ENCODE results near the gene TTN.

Gene TTN

GRCh38 chr2:178479275-178479616 lies 328.0 kb downstream of the TTN start:
- H2AFZ ChIP-seq (ENCODE audit: low read depth): peak overlapping the region; percentile 99; the same call in 1 of the 2 replicates
- H3K4me2 ChIP-seq: peak overlapping the region; percentile 89
- peaks cover 22% of the 10 kb centered on the region; the same call in 1 of the 2 replicates for H3K79me2 ChIP-seq (ENCODE audit: insufficient read depth, low read depth)
- H3K36me3 ChIP-seq (ENCODE audit: insufficient read depth): no peaks in the 10 kb centered on the region
- H3K27ac ChIP-seq: peak overlapping the region; percentile 86; the same call in 1 of the 2 replicates
- H3K9ac ChIP-seq: peak overlapping the region; percentile 71; the same call in 1 of the 2 replicates
- peak; percentile 34; the same call in 1 of the 2 replicates for TF ChIP-seq CTCF (conservative IDR thresholded peaks at IDR 0.05; ENCODE audit: low read depth, low read length)
- peaks cover 38% of the 10 kb centered on the region for H3K4me1 ChIP-seq (ENCODE audit: low read depth, poor library complexity, severe bottlenecking)
- no peaks in the 10 kb centered on the region for H4K20me1 ChIP-seq (ENCODE audit: insufficient read depth)
- no peaks in the 10 kb centered on the region for H3K27me3 ChIP-seq (ENCODE audit: insufficient read depth, low read depth)
- H3K4me3 ChIP-seq (IDR thresholded peaks at IDR 0.05; ENCODE audit: insufficient read depth, low read depth, low read length): no peak overlapping the region

- peak; percentile 79; the same call in 1 of the 2 replicates for TF ChIP-seq CTCF (conservative IDR thresholded peaks at IDR 0.05; ENCODE audit: low read depth, low read length)
Measured at GRCh38 chr2:178478439-178479274, 328.6 kb downstream of the TTN start, which contains the start of gene FKBP7. Gene FKBP7 (minus strand): TSS chr2:178478600. CDS start chr2:178478499, 101 bp downstream.

GRCh38 chr2:178478130-178478438 lies 329.1 kb downstream of the TTN start:
- H3K4me3 ChIP-seq (IDR thresholded peaks at IDR 0.05; ENCODE audit: insufficient read depth, low read depth, low read length): no peak overlapping the region
- H3K79me2 ChIP-seq (ENCODE audit: insufficient read depth, low read depth): peaks cover 16% of the 10 kb centered on the region; the same call in 1 of the 2 replicates
- peak overlapping the region; percentile 86 for H3K27ac ChIP-seq
- no peaks in the 10 kb centered on the region for H3K36me3 ChIP-seq (ENCODE audit: insufficient read depth)
- H3K4me2 ChIP-seq: peak overlapping the region; percentile 89
- H3K27me3 ChIP-seq (ENCODE audit: insufficient read depth, low read depth): no peaks in the 10 kb centered on the region
- H3K4me1 ChIP-seq (ENCODE audit: low read depth, poor library complexity, severe bottlenecking): peaks cover 38% of the 10 kb centered on the region
- H4K20me1 ChIP-seq (ENCODE audit: insufficient read depth): no peaks in the 10 kb centered on the region
- H2AFZ ChIP-seq (ENCODE audit: low read depth): peak overlapping the region; percentile 99
- H3K9ac ChIP-seq: peak overlapping the region; percentile 71
- no peak for TF ChIP-seq CTCF (conservative IDR thresholded peaks at IDR 0.05; ENCODE audit: low read depth, low read length)

More at GRCh38 chr2:178478439-178479274, 328.6 kb downstream of the TTN start, which contains the start of gene FKBP7:
- peak within 1 kb of the TSS; percentile 71 for H3K9ac ChIP-seq
- peak within 1 kb of the TSS; percentile 89 for H3K4me2 ChIP-seq
- no peaks in the 10 kb centered on the region for H3K36me3 ChIP-seq (ENCODE audit: insufficient read depth)
- H3K4me3 ChIP-seq (IDR thresholded peaks at IDR 0.05; ENCODE audit: insufficient read depth, low read depth, low read length): peak within 1 kb of the TSS; percentile 92
- no peaks in the 10 kb centered on the region for H4K20me1 ChIP-seq (ENCODE audit: insufficient read depth)
- peak within 1 kb of the TSS; percentile 86 for H3K27ac ChIP-seq
- H2AFZ ChIP-seq (ENCODE audit: low read depth): peak within 1 kb of the TSS; percentile 99
- H3K27me3 ChIP-seq (ENCODE audit: insufficient read depth, low read depth): no peaks in the 10 kb centered on the region
- peaks cover 21% of the 10 kb centered on the region; the same call in 1 of the 2 replicates for H3K79me2 ChIP-seq (ENCODE audit: insufficient read depth, low read depth)
- peaks cover 38% of the 10 kb centered on the region for H3K4me1 ChIP-seq (ENCODE audit: low read depth, poor library complexity, severe bottlenecking)

GRCh38 chr2:178477443-178478129 lies 329.6 kb downstream of the TTN start:
- peak overlapping the region; percentile 86 for H3K27ac ChIP-seq

More at GRCh38 chr2:178477443-178478129, 329.6 kb downstream of the TTN start:
- TF ChIP-seq CTCF (conservative IDR thresholded peaks at IDR 0.05; ENCODE audit: low read depth, low read length): no peak
- Histone ChIP-seq H2AFZ (ENCODE audit: low read depth) (peak overlapping the region; percentile 99), H3K4me2 (peak overlapping the region; percentile 89), H4K20me1 (ENCODE audit: insufficient read depth) (no peaks in the 10 kb centered on the region), H3K79me2 (ENCODE audit: insufficient read depth, low read depth) (peaks cover 13% of the 10 kb centered on the region; the same call in 1 of the 2 replicates), H3K36me3 (ENCODE audit: insufficient read depth) (no peaks in the 10 kb centered on the region), H3K4me3 (IDR thresholded peaks at IDR 0.05; ENCODE audit: insufficient read depth, low read depth, low read length) (no peak overlapping the region), H3K4me1 (ENCODE audit: low read depth, poor library complexity, severe bottlenecking) (peaks cover 36% of the 10 kb centered on the region), H3K27me3 (ENCODE audit: insufficient read depth, low read depth) (no peaks in the 10 kb centered on the region), H3K9ac (peak overlapping the region; percentile 71)

All from KMS-11 (cell line).